Measurements from ENCODE around the gene ZFP1. TPM values are rescaled to one million over a fixed set of nuclear protein-coding genes. Genes with fewer than 3 reads are reported as not detected.

ZFP1 gene
- total RNA-seq, 1 experiment from 2014 or later = 9.7 TPM

DNA sequence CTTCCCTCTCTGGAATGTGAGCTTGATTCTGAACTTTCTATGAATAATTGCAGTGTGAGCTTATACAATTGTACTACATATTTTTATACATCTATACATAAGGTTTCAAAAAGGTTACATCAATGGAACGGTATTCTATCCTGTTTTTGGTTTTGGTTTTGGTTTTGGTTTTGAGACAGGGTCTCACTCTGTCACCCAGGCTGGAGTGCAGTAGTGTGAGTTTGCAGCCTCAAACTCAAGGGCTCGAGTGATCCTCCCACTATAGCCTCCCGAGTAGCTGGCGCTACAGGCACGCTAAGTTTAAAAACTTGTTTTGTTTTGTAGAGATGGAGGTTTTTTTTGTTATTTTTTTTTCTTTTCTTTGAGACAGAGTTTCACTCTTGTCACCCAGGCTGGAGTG lies 71.5 kb downstream of the ZFP1 start (continued):
- TF ChIP-seq, protein P1, sequence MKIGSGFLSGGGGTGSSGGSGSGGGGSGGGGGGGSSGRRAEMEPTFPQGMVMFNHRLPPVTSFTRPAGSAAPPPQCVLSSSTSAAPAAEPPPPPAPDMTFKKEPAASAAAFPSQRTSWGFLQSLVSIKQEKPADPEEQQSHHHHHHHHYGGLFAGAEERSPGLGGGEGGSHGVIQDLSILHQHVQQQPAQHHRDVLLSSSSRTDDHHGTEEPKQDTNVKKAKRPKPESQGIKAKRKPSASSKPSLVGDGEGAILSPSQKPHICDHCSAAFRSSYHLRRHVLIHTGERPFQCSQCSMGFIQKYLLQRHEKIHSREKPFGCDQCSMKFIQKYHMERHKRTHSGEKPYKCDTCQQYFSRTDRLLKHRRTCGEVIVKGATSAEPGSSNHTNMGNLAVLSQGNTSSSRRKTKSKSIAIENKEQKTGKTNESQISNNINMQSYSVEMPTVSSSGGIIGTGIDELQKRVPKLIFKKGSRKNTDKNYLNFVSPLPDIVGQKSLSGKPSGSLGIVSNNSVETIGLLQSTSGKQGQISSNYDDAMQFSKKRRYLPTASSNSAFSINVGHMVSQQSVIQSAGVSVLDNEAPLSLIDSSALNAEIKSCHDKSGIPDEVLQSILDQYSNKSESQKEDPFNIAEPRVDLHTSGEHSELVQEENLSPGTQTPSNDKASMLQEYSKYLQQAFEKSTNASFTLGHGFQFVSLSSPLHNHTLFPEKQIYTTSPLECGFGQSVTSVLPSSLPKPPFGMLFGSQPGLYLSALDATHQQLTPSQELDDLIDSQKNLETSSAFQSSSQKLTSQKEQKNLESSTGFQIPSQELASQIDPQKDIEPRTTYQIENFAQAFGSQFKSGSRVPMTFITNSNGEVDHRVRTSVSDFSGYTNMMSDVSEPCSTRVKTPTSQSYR (CRISPR knock-in tag; IDR thresholded peaks at IDR 0.05) = no peak
- TF ChIP-seq PRRX2 (CRISPR knock-in tag; IDR thresholded peaks at IDR 0.05) = no peak

Other genes with a start within 250 kb of the ZFP1 start
- gene WDR59, start 163.4 kb upstream of the ZFP1 start, total RNA-seq (2021) = 100 to 111 TPM (median 102 TPM) in 3 replicates
- 44.3 to 47.6 TPM (median 46.5 TPM) in 3 replicates for gene ZNRF1, start 149.5 kb upstream of the ZFP1 start, total RNA-seq (2021)
- gene LDHD, start 31.7 kb upstream of the ZFP1 start, total RNA-seq (2021) = 12.3 to 12.6 TPM (median 12.3 TPM) in 3 replicates
- gene CTRB2, start 58.6 kb downstream of the ZFP1 start, total RNA-seq (2021) = 5.8 to 11.8 TPM (median 6.8 TPM) in 3 replicates
- gene CTRB1, start 70.5 kb downstream of the ZFP1 start, total RNA-seq (2021) = 3.9 to 5.7 TPM (median 5.7 TPM) in 3 replicates
- 87.3 to 95.6 TPM (median 88.6 TPM) in 3 replicates for gene BCAR1, start 103.1 kb downstream of the ZFP1 start, total RNA-seq (2021)